Adrenal gland (tissue), 12 donors: ENCODE measurements around the gene CADM1. TPM values are rescaled to one million over a fixed set of nuclear protein-coding genes. Genes with fewer than 3 reads are reported as not detected.

Source experiments
- DNase-seq, 7 donors: peaks; one replicate each; pipeline ENCODE4 v3.0.0-alpha.2; 2019 to 2020
- H3K27ac ChIP-seq, 5 donors: fragments of 200-600 bp; sonication (generic) in 4 of 5; 1 replicate in 3 of 5; 2 replicates in 2 of 5; pipeline versions ENCODE4 v1.5.1 to v1.8.0; 2016 to 2020; ENCODE audit warnings: mild to moderate bottlenecking in 1 of 5
- H3K27me3 ChIP-seq: fragments of 200-600 bp; 2 replicates; pipeline ENCODE4 v1.8.0; 2021
- H3K36me3 ChIP-seq, 2 donors: fragments of 200-600 bp; replicated peaks in 1 of 2; 1 replicate in 1 of 2; 2 replicates in 1 of 2; pipeline versions ENCODE4 v1.5.1 to v1.8.0; 2018 to 2022
- H3K4me1 ChIP-seq, 2 donors: fragments of 200-600 bp; replicated peaks in 1 of 2; 1 replicate in 1 of 2; 2 replicates in 1 of 2; pipeline versions ENCODE4 v1.5.1 to v1.8.0; 2018 to 2021
- H3K4me3 ChIP-seq, 4 donors: fragments of 200-600 bp; sonication (generic) in 3 of 4; one replicate each; pipeline ENCODE4 v1.5.1; 2016 to 2018
- H3K9me3 ChIP-seq, 3 donors: fragments of 200-600 bp; sonication (generic) in 1 of 3; replicated peaks in 1 of 3; 1 replicate in 2 of 3; 2 replicates in 1 of 3; pipeline versions ENCODE4 v1.5.1 to v1.8.0; 2016 to 2021
- CTCF ChIP-seq, 6 experiments: fragments of 450-650 bp in 4 of 6; fragments of 200-600 bp in 2 of 6; sonication (generic) in 1 of 6; IDR thresholded peaks; 1 replicate in 5 of 6; 2 replicates in 1 of 6; pipeline versions ENCODE4 v1.5.1 to v1.8.0; 2016 to 2021; ENCODE audit warnings: antibody characterized with exemption in 6 of 6, mild to moderate bottlenecking in 2 of 6, moderate library complexity in 1 of 6
- POLR2A ChIP-seq, 2 donors: fragments of 450-650 bp; IDR thresholded peaks; one replicate each; pipeline ENCODE4 v1.6.1; 2017; ENCODE audit warnings: antibody characterized with exemption in 2 of 2, mild to moderate bottlenecking in 2 of 2, moderate library complexity in 1 of 2
- WGBS, 4 donors: extraction: QIAGEN DNeasy Blood & Tissue Kit in 2 of 4; methylation state at CpG; one replicate each; pipeline versions ENCODE4 v1.1.5 to v1.1.7; 2013 to 2017; 5-methylcytosine and 5-hydroxymethylcytosine counted together
- intact Hi-C, 2 donors: fragments of 100-400 bp; cut with DNase I; formaldehyde crosslinking; loops; one replicate each; pipeline versions ENCODE4 v1.14.1 to v1.15.0; 2022 to 2023
- polyA plus RNA-seq, 3 donors: library from polyadenylated mRNA; stranded (reverse); fragments of 200-250 nt in 2 of 3; fragments of 350-450 nt in 1 of 3; fragmentation: Illumina TruSeq in 1 of 3; extraction: RNeasy Lipid Tissue Mini Kit (QIAGEN cat#74804) in 1 of 3; gene quantifications; one replicate each; pipeline ENCODE4 v1.2.3, GENCODE V29; 2013 to 2014
- total RNA-seq, 9 donors: library from RNA; depleted of rRNA in 4 of 9; stranded (reverse); fragments of >200 nt in 4 of 9; fragments of 120-200 nt in 1 of 9; fragmentation: NEBNext Ultra II Directional in 1 of 9; extraction: Animal tissue kit (Norgen Biotek cat#: 25700) in 1 of 9; gene quantifications; one replicate each; pipeline versions ENCODE4 v1.1.0 to v1.2.4, GENCODE V29; 2013 to 2023
- donor health status: healthy with polysubstance abuse.
- donor health status: Bipolar disorder and iron deficiency.
- donor health status: DM: yes; HTN: yes; CAD: no.
- donor health status: DM: no; HTN: no; CAD: no.
- donor health status: DM: no; HTN: no; CAD: no.
- donor health status: DM: yes; HTN: yes; CAD: no.

CADM1 gene
- total and polyA plus RNA-seq, 12 donors: 21.6 to 256 (median 39.8) TPM

DNA sequence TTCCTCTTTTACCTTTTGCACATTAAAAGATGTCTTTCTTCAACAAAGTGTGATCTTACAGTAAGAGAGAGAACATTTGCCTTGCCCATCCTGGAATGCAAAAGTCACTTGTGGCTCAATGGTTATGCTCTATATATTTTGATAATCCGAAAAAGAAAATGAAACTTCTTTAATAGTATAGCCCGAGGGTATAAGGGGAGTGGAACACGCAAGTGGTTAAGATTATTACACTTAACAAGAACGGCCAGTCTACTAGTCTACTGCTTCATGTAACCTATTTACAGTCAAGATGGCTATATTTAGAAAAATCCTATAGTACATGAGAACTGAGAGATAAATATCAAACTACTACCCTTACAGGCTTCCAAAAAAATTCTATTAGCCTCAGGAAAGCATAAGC is 86.1 kb downstream of the CADM1 start:
- TF ChIP-seq POLR2A (IDR thresholded peaks at IDR 0.05) (no peak), CTCF (IDR thresholded peaks at IDR 0.05) (no peak)
- intact Hi-C loops: no loop called here
- H3K4me1 ChIP-seq: peaks cover 0 to 15% of the 10 kb centered on the region in 2 donors
- H3K9me3 ChIP-seq: no peaks in the 10 kb centered on the region
- DNase-seq: no peak
- no peaks in the 10 kb centered on the region for H3K36me3 ChIP-seq
- no peak overlapping the region for H3K4me3 ChIP-seq
- no peaks in the 10 kb centered on the region for H3K27me3 ChIP-seq
- no peak overlapping the region for H3K27ac ChIP-seq
- WGBS, 4 donors: 93 to 97% (median 95%) methylated on average over 4 of the region's 4 CpGs

DNA sequence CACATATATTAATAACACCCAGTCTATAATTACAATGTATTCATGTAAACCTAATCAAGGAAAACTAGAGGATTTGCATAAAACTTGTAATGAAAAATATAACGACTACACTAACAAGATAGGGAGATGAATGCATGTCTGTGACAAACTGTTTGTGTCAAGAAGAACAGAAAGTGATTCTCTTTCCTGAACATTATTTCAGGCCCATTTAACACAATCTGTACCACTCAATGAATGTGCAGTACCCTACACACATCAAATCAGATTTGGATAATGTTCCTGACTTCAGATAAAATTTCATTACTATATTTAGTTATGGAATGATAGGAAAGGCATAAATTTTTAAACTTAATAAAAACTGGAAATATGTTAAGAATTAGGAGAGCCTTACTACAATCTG is 93.1 kb downstream of the CADM1 start:
- intact Hi-C loops: no loop called here
- no peaks in the 10 kb centered on the region for H3K27me3 ChIP-seq
- H3K36me3 ChIP-seq: no peaks in the 10 kb centered on the region
- H3K4me1 ChIP-seq: peaks cover 13% of the 10 kb centered on the region in 2 donors
- 91 to 96% (median 95%) methylated on average over 1 of the region's 1 CpG for WGBS, 4 donors
- no peak overlapping the region for H3K4me3 ChIP-seq
- H3K27ac ChIP-seq: no peak overlapping the region
- TF ChIP-seq CTCF (IDR thresholded peaks at IDR 0.05) (no peak), POLR2A (IDR thresholded peaks at IDR 0.05) (no peak)
- no peak for DNase-seq
- H3K9me3 ChIP-seq: no peaks in the 10 kb centered on the region

GRCh38 chr11:115409691-115410220 is 94.5 kb downstream of the CADM1 start:
- Histone ChIP-seq H3K27me3 (no peaks in the 10 kb centered on the region), H3K4me1 (peaks cover 13% of the 10 kb centered on the region in 2 donors), H3K27ac (no peak overlapping the region), H3K9me3 (no peaks in the 10 kb centered on the region), H3K36me3 (no peaks in the 10 kb centered on the region), H3K4me3 (no peak overlapping the region)
- no peak for DNase-seq
- intact Hi-C loops: no loop called here
- TF ChIP-seq CTCF (IDR thresholded peaks at IDR 0.05): no peak
- no peak for TF ChIP-seq POLR2A (IDR thresholded peaks at IDR 0.05)
- 43 to 71% (median 62%) methylated on average over 4 of the region's 4 CpGs for WGBS, 4 donors

DNA sequence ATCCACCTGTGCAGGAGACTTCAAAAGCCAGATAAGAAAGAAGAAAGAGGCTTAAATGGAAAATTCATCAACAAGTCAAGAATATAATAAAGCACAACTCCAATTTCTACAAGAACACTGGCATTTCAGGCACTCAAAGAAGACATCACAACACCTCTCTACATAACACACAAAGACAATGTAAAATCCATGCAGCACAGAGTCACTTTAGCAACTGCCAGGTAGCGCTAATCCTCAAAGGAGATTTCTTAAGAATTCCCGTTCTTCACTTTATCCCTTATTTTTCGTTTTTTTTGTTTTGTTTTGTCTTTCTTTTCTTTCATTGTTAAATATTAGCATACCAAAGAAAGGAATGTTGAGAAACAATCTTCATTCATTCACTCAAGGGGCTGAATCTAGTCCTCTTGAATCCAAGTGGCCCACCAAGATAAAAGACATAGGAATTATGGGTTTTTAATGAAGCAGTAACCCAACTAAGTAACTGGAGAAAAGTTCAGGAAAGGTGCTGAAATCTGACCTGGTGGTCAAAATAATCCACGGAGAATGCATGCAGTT is 95.0 kb downstream of the CADM1 start:
- 54 to 72% (median 65%) methylated on average over 4 of the region's 4 CpGs for WGBS, 4 donors
- Histone ChIP-seq H3K4me1 (peaks cover 13% of the 10 kb centered on the region in 2 donors), H3K36me3 (no peaks in the 10 kb centered on the region), H3K9me3 (no peaks in the 10 kb centered on the region), H3K27me3 (no peaks in the 10 kb centered on the region), H3K27ac (no peak overlapping the region), H3K4me3 (no peak overlapping the region)
- TF ChIP-seq CTCF (IDR thresholded peaks at IDR 0.05) (no peak), POLR2A (IDR thresholded peaks at IDR 0.05) (no peak)
- no peak for DNase-seq
- intact Hi-C loops: no loop called here
